BLaER1 (cell line): ENCODE results near the gene TSEN34.
A peak's percentile ranks its signal among the peaks of the same experiment; 100 is the strongest.
"Not testable (repeated sequence)": the region's sequence is repeated elsewhere in the genome, so short reads cannot be mapped to it uniquely, and the experiment has no call there.

ENCODE experiments used
- H3K27ac ChIP-seq: shearing (Covaris generic); formaldehyde crosslinking; 2 replicates; pipeline ENCODE4 v1.8.1; 2022
- H3K27me3 ChIP-seq: shearing (Covaris generic); formaldehyde crosslinking; 2 replicates; pipeline ENCODE4 v1.8.1; 2022
- H3K36me3 ChIP-seq: shearing (Covaris generic); formaldehyde crosslinking; 2 replicates; pipeline ENCODE4 v1.8.1; 2022
- H3K4me1 ChIP-seq: shearing (Covaris generic); formaldehyde crosslinking; 2 replicates; pipeline ENCODE4 v1.8.1; 2022
- H3K4me2 ChIP-seq: shearing (Covaris generic); formaldehyde crosslinking; 2 replicates; pipeline ENCODE4 v1.8.1; 2022
- H3K4me3 ChIP-seq: shearing (Covaris generic); formaldehyde crosslinking; 2 replicates; pipeline ENCODE4 v1.8.1; 2022
- H3K9ac ChIP-seq: shearing (Covaris generic); formaldehyde crosslinking; 2 replicates; pipeline ENCODE4 v1.8.1; 2022
- H3K9me3 ChIP-seq: shearing (Covaris generic); formaldehyde crosslinking; 2 replicates; pipeline ENCODE4 v1.8.1; 2022
- H4K20me1 ChIP-seq: shearing (Covaris generic); formaldehyde crosslinking; 2 replicates; pipeline ENCODE4 v1.8.1; 2022
- Cebpa-rat ChIP-seq: shearing (Covaris generic); IDR thresholded peaks from 2 replicates; pipeline ENCODE4 v1.8.1; 2022

TSEN34 gene

DNA sequence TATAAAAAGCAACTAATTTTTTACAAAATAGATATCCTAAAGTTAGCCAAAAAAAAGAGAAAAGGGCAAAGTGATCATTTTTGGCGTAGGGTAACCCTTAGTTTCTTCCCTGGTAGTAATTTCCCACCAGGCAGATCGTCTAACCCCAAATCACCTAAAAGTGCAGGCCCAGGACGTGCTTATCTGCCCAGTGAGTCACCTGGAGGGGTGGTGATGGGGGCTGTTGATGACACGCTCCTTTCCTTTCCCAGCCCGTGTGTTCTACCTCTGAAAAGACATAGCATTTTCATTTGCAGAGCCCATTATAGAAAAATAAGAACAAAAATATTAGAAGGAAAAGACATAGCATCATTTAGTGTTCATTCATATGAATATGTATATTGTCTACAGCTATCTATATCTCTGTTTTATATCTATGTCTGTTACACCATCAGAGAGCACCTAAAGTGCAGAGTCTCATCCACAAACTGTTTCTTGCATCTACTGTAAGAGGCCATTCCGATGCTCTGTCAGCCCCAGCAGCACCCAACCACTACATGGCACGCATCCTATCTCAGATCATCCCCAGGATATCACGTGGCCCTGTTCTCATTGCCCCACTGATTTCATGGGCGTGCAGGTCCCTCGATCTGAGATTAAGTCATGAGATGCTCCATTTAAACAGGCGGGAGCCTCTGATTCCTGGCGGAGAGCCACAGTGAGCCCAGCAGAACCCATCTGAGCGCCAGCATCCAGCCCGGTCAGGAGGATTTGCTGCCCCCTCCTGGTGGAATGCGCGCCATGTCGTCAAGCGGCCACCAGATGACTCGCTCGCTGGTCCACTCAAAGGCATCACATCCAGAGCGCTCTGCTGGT is 40.2 kb downstream of the TSEN34 start:
- Histone ChIP-seq H3K27ac (no peak overlapping the region), H3K4me3 (no peak overlapping the region), H4K20me1 (no peaks in the 10 kb centered on the region), H3K27me3 (no peaks in the 10 kb centered on the region), H3K4me1 (no peaks in the 10 kb centered on the region), H3K9me3 (peaks cover 24% of the 10 kb centered on the region), H3K9ac (no peak overlapping the region), H3K36me3 (no peaks in the 10 kb centered on the region), H3K4me2 (no peak overlapping the region)
- no peak for TF ChIP-seq Cebpa-rat

DNA sequence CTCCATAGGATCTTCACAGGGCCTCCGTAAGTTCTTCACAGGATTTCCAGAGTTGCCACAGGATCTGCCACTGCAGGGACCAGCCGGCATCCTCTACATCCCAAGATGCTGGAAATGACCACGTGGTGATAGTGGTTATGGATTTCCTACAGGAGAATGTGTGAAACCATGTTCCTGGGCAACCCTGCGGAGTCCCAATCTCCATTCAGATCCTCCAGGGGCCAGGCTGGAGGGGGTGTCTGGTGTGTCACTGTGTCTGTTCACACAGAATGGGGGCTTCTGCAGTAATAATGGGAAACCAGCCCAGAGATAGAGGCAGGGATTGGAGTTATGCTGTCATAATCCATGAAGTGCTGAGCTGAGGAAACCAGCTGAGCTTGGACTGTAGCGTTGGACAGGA is 42.8 kb downstream of the TSEN34 start:
- Histone ChIP-seq H3K4me3 (no peak overlapping the region), H4K20me1 (no peaks in the 10 kb centered on the region)

DNA sequence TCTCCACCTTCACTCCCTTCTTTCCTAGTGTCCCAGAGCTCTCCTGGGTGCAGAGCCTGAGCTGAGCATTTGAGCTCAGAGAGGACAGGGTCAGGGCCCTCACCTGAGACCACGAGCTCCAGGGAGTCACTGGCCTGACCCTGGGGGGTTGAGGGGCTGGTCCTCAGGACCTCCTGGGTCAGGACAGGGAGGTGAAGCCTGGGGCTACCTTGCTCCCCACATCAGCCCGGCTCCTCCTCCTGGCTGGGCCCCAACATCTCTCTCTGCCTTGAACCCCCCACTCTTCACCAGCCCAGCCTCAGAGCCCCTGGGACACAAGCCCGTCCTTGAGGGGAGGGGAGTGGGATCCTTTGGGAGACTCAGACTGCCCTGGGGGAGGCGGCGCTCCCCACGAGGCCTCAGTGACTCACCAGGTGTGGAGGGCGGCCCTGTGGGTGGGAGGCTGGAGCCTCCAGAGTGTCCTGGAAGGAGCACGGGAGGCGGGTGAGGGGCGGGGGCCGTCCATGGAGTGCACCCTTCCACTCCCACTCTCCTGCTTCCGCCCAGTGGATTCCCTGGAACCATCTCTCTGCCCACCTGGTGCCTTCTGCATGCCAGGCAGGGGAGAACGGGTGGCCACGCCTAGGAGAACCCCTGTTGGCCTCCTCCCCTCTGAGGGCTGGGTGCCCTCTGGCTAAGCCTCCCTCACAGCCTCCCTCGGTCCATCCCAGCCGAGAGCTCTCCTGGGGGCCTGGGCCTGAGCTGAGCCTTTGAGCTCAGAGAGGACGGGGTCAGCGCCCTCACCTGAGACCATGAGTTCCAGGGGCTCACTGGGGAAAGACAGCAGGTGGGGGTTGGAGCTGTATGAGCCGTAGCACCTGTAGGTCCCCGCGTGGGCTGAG is 48.6 kb downstream of the TSEN34 start:
- H3K9ac ChIP-seq, H4K20me1 ChIP-seq, H3K27me3 ChIP-seq, H3K4me2 ChIP-seq, H3K36me3 ChIP-seq, H3K27ac ChIP-seq, H3K9me3 ChIP-seq, H3K4me3 ChIP-seq: not testable (repeated sequence)
- peaks cover 13% of the 10 kb centered on the region for H3K4me1 ChIP-seq

More for the DNA sequence above, 42.8 kb downstream of the TSEN34 start:
- Histone ChIP-seq H3K4me2 (no peak overlapping the region), H3K4me1 (no peaks in the 10 kb centered on the region), H3K27me3 (no peaks in the 10 kb centered on the region), H3K9me3 (peaks cover 14% of the 10 kb centered on the region), H3K27ac (no peak overlapping the region), H3K9ac (no peak overlapping the region), H3K36me3 (no peaks in the 10 kb centered on the region)
- TF ChIP-seq Cebpa-rat = no peak

DNA sequence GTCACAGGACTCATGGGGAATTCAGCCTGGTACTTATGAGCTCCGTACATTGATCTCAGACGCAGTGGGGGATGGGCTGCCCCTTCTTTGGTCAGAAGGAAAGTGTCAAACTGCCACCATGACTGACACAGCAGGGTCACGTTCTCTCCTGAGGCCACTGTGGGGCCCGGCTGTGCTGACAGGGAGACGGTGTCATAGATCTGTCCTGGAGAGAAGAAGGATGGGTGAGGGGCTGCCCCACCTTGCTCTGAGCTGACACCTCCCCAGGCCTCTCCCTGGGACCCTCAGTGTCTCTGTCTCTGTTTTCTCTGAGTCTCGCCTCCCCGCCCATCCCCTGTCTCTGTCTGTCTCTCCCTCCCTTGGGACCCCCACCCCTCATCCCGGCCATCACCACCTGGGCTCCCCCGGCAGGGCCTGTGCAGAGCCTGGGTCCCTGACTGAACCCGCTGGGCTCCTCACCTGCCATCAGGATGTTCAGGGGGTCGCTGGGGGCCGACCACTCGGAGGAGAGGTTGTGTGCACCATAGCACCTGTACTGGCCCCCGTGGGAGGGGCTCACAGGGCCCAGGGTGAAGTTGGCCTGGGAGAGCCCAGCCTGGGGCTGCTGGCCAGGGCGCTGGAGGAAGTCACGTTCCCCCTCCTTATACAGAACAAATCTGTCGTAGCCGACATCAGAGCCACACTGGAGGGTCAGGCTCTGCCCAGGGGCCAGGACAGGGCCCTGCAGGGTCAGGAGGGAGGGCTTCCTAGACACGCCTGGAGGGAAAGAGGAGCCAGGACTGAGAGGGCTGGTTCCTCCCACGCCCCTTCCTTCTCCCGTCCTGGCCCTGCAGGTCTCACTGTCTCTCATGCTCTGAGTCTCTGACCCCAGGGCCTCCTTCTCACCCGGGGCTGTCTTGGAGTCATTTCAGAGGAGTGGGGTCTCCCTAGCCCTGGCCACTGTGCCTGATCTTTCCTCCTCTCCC is 49.5 kb downstream of the TSEN34 start:
- H3K27me3 ChIP-seq, H3K4me3 ChIP-seq, H4K20me1 ChIP-seq, H3K9me3 ChIP-seq, H3K27ac ChIP-seq, H3K36me3 ChIP-seq, H3K4me2 ChIP-seq, H3K9ac ChIP-seq: not testable (repeated sequence)
- H3K4me1 ChIP-seq = peaks cover 19% of the 10 kb centered on the region

DNA sequence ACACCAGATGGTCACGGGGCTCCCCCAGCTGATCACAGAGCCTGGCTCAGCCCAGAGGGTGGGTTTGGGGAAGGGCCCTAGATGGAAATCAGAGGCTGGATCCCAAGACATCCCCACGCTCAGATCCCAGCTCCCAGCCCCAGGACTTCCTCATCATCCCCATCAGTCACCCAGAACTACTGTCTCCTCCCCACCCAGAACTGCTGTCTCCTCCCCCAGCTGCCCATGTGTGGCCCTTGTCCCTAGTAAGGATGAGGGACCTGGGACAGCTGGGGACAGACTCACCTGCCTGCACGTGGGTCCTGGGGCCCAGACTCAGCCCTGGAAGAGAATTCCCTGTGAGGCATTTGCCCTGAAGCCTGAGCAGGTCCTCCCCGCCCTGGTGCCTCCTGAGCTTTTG is 51.1 kb downstream of the TSEN34 start:
- Histone ChIP-seq H3K4me1 (peaks cover 35% of the 10 kb centered on the region), H3K27ac (0 out of 2 replicates have a peak overlapping the region, but pooled peaks have one; percentile 13), H3K4me2 (peak overlapping the region; percentile 67)
- H3K36me3 ChIP-seq, H3K9ac ChIP-seq, H3K27me3 ChIP-seq, H4K20me1 ChIP-seq, H3K4me3 ChIP-seq, H3K9me3 ChIP-seq: not testable (repeated sequence)

DNA sequence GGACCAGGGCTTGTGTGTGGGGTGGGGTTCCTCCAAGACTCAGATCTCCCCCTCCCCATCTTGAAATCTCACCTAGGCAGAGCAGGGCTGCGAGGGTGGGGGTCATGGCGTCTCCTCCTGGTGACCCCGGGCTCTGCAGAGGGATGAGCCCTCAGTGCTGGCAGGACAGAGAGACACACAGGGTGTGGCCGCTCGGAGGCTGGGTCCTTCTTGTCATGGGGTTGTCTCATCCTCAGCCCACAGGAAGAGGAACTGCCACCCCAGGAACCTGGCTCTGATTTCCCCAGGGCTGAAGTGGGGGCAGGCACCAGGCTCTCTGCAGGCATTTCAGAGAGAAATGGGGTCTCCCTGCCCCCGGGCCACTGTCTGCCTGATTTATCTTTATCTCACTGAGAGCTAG is 51.5 kb downstream of the TSEN34 start, which contains the start of gene LILRA6:
Gene LILRA6, minus strand, starts transcription at position 145 of the 400 bp plus-strand sequence.
- H3K4me2 ChIP-seq = peak within 1 kb of the TSS; percentile 67
- not testable (repeated sequence) for H4K20me1 ChIP-seq, H3K9ac ChIP-seq, H3K9me3 ChIP-seq, H3K36me3 ChIP-seq, H3K27me3 ChIP-seq, H3K4me3 ChIP-seq
- 0 out of 2 replicates have a peak within 1 kb of the TSS, but pooled peaks have one; percentile 13 for H3K27ac ChIP-seq
- peaks cover 39% of the 10 kb centered on the region for H3K4me1 ChIP-seq

DNA sequence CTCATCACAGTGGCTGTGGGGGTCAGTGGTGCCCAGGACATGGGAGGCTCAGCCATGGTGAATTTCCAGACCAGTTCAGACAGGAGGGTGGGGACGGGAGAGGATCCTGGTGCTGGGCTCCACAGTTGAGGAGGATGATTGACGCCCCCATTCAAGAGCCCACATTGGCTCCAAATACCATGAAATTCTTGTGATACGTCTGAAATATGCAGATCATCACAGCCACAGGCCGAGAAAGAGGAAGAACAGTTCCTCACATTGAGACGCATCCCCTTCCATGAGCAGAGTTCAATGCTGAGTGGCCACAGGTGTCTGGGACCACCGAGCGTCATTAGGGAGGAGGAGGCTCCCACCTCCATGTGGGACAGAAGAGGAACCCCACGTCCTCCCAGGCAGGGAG is 52.7 kb downstream of the TSEN34 start:
- not testable (repeated sequence) for H3K36me3 ChIP-seq, H3K9me3 ChIP-seq, H3K27ac ChIP-seq, H3K9ac ChIP-seq, H3K4me2 ChIP-seq, H4K20me1 ChIP-seq, H3K27me3 ChIP-seq, H3K4me3 ChIP-seq
- H3K4me1 ChIP-seq = peaks cover 50% of the 10 kb centered on the region
